Stimulated activated effector memory CD8-positive, alpha-beta T cell treated with anti-CD3 and anti-CD28 coated beads, Interleukin-12 subunit alpha, Interleukin-12 subunit beta, amount 100 ng/mL, for 72 hours (primary cell): Measurements from ENCODE around the gene C3AR1.
"Not testable (repeated sequence)": the region's sequence is repeated elsewhere in the genome, so short reads cannot be mapped to it uniquely, and the experiment has no call there.

Experiments
- ATAC-seq: fragments of 150-1000 bp; cut with Tn5 transposase; 2 replicates; pipeline ENCODE4 v1.10.0; 2021
- DNase-seq, 2 donors: peaks; one replicate each; pipeline ENCODE4 v3.0.0; 2021 to 2022; ENCODE audit warnings: low spot score in 2 of 2
- H3K27ac Mint-ChIP-seq: one replicate; pipeline ENCODE4 v1.8.0; 2022; ENCODE audit warnings: mild to moderate bottlenecking, mixed read lengths
- H3K36me3 Mint-ChIP-seq: one replicate; pipeline ENCODE4 v1.8.0; 2022; ENCODE audit warnings: mild to moderate bottlenecking, mixed read lengths
- H3K4me1 Mint-ChIP-seq: one replicate; pipeline ENCODE4 v1.8.0; 2022; ENCODE audit warnings: mixed read lengths
- H3K4me3 Mint-ChIP-seq: one replicate; pipeline ENCODE4 v1.8.0; 2022; ENCODE audit warnings: mild to moderate bottlenecking, mixed read lengths
- H3K9me3 Mint-ChIP-seq: one replicate; pipeline ENCODE4 v1.8.0; 2022; ENCODE audit warnings: mixed read lengths

The C3AR1 gene

DNA sequence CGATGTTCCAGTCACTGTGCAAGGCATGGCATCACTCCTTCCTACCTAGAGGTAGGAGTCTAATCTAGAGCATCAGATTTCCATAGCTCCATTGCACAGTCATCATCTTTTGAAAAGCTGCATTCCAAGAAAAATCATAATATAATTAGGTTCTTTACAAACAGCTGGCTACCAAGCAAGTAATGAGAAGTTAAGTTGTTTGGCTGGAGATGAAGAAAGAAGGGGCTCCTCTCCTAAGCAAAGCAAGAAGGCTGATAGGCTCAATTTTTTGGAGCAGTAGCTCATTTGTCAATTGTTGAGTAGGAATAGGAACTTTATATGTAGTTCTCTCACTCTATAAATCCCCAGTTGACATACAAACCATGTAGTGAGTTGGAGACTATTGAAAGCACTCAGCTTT is 25.4 kb downstream of the C3AR1 start:
- H3K4me1 Mint-ChIP-seq = peaks cover 36% of the 10 kb centered on the region

DNA sequence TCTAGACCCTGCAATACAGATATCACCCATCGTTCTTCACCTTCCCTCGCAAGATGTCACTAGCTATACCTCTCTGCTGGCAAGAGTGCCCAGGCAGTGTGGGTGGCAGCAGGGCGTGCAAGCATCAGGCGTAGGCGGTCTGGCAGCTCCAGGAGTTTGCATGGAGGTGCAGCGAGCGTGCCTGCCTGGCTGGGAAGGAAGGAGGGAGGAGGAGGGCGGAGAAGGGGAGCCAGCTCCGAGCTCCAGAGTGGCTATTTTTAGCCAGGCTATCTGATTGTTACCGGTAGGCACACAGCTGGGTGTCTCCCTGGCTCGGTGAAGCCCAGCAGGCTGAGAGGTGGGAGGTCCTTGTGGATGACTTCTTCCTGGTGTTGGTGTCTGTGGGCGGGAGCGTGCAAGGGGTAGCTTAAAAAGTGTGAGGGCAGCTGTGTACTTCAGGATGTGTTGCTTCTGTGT is 27.5 kb downstream of the C3AR1 start:
- H3K4me1 Mint-ChIP-seq = peaks cover 56% of the 10 kb centered on the region
- peak overlapping the region; percentile 82 for H3K27ac Mint-ChIP-seq
- peak overlapping the region; percentile 48 for H3K4me3 Mint-ChIP-seq
- H3K36me3 Mint-ChIP-seq = peaks cover 49% of the 10 kb centered on the region
- no peaks in the 10 kb centered on the region for H3K9me3 Mint-ChIP-seq
- DNase-seq (no peak), ATAC-seq (peak; percentile 78)

More for the DNA sequence above, 25.4 kb downstream of the C3AR1 start:
- Mint-ChIP-seq H3K9me3 (no peaks in the 10 kb centered on the region), H3K27ac (no peak overlapping the region), H3K4me3 (no peak overlapping the region), H3K36me3 (peaks cover 68% of the 10 kb centered on the region)
- DNase-seq (no peak), ATAC-seq (no peak)

DNA sequence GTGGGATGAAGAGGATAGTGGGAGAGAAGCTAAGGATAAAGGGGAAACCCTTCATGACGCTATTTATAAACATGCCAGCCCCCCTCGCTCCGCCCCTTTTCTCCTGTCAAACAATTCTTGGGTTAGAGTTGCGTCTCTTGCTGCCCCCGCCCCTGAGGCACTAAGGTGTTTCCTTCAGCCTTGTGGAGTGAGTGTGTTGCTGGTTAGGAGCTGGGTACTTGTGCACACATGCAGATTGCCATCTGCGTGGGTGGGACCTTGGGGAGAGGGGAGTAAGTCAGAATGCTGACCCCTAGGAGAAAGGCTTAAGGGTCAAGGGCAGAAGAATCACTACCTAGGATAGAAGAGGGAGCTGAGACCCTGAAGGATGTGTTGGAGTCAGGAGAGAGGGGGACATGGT is 28.2 kb downstream of the C3AR1 start:
- peak overlapping the region; percentile 82 for H3K27ac Mint-ChIP-seq
- no peak for ATAC-seq
- H3K4me3 Mint-ChIP-seq = peak overlapping the region; percentile 48
- no peaks in the 10 kb centered on the region for H3K9me3 Mint-ChIP-seq
- peaks cover 45% of the 10 kb centered on the region for H3K36me3 Mint-ChIP-seq
- no peak for DNase-seq
- H3K4me1 Mint-ChIP-seq = peaks cover 61% of the 10 kb centered on the region

DNA sequence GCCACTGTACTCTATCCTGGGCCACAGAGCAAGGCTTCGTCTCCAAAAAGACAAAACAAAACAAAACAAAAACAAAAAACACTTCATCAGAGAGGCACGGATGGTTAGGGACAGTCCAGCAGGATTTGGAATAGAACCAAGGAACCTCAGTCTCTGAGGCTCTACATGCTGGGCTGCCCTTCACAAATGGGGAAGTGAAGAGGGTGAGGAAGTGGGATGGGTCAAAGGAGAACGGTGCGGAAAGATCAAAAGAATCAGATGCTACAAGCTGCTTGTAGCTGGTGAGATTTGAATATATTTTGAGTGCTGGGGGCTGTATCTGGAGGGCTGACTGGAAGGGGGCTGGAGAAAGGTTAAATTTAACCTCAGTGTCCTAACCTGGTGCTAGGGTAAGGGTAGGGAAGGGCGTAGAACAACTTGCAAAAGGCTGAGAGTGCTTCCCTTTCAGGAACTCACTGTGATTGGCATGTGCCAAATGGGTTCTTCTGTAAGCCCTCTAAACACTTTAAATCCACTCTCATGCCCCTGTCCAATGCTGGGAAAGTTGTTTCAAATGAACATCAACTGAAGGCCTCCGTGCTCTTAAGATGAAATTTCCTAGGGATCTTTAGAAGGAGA is 29.0 kb downstream of the C3AR1 start:
- ATAC-seq (no peak), DNase-seq (no peak)
- Mint-ChIP-seq H3K9me3 (no peaks in the 10 kb centered on the region), H3K36me3 (peaks cover 37% of the 10 kb centered on the region), H3K4me3 (peak overlapping the region; percentile 48), H3K4me1 (peaks cover 62% of the 10 kb centered on the region), H3K27ac (peak overlapping the region; percentile 74)

DNA sequence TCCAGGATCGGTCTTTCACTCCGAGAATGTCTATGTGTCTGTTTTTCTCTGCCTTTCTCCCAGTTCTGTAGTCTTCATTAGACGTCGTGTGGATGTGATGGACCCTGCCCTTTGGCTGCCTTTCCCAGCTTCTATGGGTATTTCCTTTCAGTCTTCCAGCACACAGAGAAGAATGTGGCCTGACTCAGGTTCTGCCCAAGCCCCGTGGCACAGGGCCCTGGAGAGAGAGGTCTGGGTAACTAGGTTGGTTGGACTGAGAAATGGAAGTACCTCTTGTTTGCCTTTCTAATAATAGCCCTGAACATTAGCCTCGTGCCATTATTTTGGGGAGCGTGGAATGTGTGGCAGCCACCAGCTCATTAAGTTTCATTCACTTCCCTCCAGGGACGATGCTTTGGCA is 29.8 kb downstream of the C3AR1 start:
- Mint-ChIP-seq H3K4me3 (peak overlapping the region; percentile 48), H3K27ac (peak overlapping the region; percentile 74), H3K9me3 (no peaks in the 10 kb centered on the region), H3K4me1 (peaks cover 66% of the 10 kb centered on the region), H3K36me3 (peaks cover 29% of the 10 kb centered on the region)
- DNase-seq = no peak
- ATAC-seq = no peak

DNA sequence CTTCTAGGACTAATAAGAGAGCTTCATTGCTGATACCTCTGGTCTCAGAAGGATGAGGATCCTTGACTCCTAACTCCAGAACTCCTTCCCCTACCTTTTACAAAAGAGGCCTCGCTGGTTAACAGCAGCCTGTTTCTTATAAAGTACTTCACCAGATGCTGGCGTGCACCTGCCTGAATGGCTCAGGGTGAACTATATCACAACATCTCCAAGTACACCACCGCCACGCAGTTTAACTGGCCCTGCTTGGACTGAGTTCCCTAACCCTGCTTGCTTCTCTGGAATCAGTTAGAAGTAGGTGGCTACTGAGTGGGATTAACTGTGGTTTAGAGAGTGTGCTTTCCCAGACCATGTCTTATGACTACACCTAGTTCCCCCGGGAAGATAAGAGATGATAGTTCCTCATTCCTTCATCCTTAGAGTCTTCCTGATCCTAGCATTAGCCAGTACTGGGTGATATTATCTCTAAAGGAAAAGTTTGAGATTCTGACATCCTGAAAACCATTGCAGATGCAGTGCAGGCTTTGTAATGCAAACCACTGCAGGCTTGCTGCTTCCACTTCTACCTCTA is 30.6 kb downstream of the C3AR1 start:
- H3K4me1 Mint-ChIP-seq = peaks cover 66% of the 10 kb centered on the region
- H3K27ac Mint-ChIP-seq = peak overlapping the region; percentile 74
- peak overlapping the region; percentile 86 for H3K4me3 Mint-ChIP-seq
- DNase-seq (no peak), ATAC-seq (no peak)
- H3K9me3 Mint-ChIP-seq = no peaks in the 10 kb centered on the region
- H3K36me3 Mint-ChIP-seq = peaks cover 21% of the 10 kb centered on the region

DNA sequence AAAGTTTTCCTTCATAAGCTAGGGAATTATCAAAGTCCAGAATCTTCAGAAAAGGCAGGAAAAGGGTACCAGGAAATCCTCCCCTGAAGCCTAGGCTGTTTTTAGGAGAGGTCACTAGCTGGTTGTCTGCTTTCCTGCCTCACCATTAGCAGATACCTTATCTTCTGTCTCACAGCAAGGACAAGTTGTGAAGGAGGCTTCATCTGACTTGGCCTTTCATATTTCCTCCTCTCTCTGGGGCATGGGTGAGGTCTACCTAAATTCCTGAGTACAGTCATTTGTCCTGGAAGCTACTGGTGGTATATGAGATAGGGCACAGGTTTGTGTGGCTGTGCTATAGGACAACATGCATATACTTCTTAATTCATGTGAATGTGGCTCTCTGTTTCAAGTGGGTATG is 31.4 kb downstream of the C3AR1 start:
- no peak for ATAC-seq
- Mint-ChIP-seq H3K4me3 (peak overlapping the region; percentile 86), H3K9me3 (no peaks in the 10 kb centered on the region), H3K4me1 (peaks cover 66% of the 10 kb centered on the region), H3K36me3 (peaks cover 13% of the 10 kb centered on the region), H3K27ac (peak overlapping the region; percentile 74)
- DNase-seq = no peak

DNA sequence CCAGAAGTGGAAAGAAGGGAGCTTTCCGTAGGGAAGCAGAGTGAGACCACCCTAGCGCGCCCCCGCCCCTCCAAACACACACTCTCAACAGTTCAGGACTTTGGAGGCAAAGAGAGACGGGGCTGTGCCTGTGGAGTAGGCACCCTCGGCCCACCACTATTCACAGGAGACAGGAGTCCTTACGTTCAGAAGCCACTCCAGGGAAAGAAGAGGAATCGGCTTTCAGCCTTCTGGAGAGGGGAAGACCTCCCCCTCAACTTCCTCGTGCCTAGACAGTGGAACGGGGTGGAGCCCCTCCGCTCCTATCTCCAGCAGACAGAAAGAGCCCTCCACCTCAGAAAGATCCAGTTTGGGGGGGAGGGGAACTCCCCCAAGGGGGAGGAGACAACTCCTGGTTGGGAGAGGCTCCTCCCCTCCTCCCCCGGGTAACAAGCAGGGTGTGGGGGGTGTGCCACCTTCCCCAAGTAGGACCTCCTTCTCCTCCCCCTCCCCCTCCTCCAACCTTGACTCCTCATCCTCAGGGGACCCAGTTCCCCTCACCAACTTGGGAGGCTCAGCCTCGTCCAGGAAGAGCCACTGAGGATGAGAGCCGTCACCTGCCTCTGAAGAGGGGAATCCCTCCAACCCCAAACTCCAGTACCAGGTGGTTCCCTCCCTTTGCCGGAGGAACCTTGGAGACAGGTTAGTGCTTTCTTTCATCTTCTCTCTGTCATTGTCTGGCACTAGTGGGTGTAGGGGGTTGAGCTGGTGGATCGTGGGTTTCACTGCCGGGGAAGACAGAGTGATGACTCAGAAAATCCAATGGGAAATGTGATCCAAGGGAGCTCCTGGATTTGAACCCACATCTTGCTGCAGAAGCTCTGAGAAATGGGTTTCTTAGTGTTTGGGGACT is 32.8 kb downstream of the C3AR1 start:
- Mint-ChIP-seq H3K27ac (peak overlapping the region; percentile 74), H3K9me3 (no peaks in the 10 kb centered on the region), H3K4me1 (peaks cover 57% of the 10 kb centered on the region), H3K4me3 (peak overlapping the region; percentile 86), H3K36me3 (peaks cover 12% of the 10 kb centered on the region)
- peak; percentile 50 for ATAC-seq
- DNase-seq = peak; percentile 19 to 72

DNA sequence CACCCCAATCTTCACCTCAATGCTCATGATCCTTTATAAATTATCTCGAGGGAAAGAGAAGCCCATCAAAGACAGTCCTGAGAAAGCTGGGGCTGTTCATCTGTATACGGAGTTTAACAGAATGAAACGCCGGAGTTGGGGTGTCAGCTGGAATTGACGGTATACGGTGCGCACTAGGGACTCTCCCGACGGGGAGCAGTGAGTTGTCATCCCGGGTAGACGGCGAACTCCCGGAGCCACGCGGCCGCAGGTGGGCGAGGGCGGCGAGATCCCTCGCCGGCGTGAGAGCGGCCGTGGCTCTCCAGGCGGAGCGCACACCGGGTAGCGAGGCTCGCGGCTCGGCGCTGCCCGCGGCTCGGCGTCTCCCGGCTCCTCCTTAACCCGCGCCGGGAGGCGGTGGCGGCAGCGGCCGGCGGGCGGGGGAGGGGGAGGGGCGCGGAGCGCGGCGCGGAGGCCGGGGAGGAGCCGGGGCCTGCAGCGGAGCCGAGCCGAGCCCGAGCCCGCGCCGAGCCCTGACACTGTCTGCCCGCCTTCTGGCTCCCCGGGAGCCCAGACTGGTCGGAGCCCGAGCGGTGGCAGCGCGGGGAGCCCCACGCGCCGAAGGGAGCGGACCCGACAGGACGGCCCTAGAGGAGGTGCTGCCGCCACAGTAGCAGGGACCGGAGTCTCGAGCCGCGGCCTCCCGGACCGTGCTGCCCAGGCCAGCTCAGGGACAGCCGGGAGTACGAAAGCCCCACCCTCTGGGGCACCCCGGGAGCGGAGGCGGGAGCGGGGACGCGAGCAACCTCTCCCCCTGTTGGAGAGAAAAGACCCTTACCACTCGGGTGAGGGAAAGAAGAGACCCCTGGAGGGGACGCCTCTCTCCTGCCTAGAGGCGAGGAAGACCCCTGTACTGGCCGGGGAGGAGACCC is 33.7 kb downstream of the C3AR1 start, which contains the start of gene FOXJ2:
Gene FOXJ2, plus strand, starts transcription at position 475 of the 911 bp plus-strand sequence. CDS start 7,117 bp downstream, outside the sequence.
- DNase-seq = peak; percentile 60 to 83
- Mint-ChIP-seq H3K4me1 (peaks cover 48% of the 10 kb centered on the region), H3K4me3 (peak within 1 kb of the TSS; percentile 86), H3K36me3 (peaks cover 12% of the 10 kb centered on the region), H3K9me3 (no peaks in the 10 kb centered on the region), H3K27ac (peak within 1 kb of the TSS; percentile 74)
- ATAC-seq = peak; percentile 93

DNA sequence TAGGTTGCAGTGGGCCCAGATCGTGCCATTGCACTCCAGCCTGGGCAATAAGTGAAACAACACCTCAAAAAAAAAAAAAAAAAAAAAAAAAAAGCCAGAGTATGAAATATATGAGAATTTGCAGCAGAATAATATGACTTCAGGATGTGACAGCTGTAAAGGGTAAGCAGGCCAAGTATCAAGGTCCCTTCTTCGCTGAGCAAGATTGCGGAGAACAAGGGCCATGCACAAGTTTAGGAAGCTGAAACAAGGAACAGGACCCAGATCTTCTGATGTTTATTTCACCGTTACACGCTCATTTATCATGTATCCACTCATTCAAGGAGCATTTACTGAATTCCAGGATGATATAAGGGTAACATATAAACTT is 34.3 kb downstream of the C3AR1 start:
- Mint-ChIP-seq H3K27ac (peak overlapping the region; percentile 74), H3K4me1 (peaks cover 46% of the 10 kb centered on the region), H3K9me3 (no peaks in the 10 kb centered on the region), H3K4me3 (peak overlapping the region; percentile 86), H3K36me3 (peaks cover 17% of the 10 kb centered on the region)
- ATAC-seq = no peak
- DNase-seq = no peak

DNA sequence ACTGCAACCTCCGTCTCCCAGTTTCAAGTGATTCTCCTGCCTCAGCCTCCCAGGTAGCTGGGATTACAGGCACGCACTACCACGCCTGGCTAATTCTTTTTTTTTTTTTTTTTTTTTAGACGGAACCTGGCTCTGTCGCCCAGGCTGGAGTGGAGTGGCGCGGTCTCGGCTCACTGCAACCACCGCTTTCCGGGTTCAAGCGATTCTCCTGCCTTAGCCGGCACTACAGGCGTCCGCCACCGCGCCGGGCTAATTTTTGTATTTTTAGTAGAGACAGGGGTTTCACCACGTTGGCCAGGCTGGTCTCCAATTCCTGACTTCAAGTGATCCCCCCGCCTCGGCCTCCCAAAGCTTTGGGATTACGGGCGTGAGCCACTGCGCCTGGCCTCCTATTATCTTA is 35.1 kb downstream of the C3AR1 start:
- ATAC-seq, DNase-seq, H3K27ac Mint-ChIP-seq, H3K9me3 Mint-ChIP-seq: not testable (repeated sequence)
- H3K4me1 Mint-ChIP-seq = peaks cover 39% of the 10 kb centered on the region
- peaks cover 19% of the 10 kb centered on the region for H3K36me3 Mint-ChIP-seq
- peak overlapping the region; percentile 86 for H3K4me3 Mint-ChIP-seq

DNA sequence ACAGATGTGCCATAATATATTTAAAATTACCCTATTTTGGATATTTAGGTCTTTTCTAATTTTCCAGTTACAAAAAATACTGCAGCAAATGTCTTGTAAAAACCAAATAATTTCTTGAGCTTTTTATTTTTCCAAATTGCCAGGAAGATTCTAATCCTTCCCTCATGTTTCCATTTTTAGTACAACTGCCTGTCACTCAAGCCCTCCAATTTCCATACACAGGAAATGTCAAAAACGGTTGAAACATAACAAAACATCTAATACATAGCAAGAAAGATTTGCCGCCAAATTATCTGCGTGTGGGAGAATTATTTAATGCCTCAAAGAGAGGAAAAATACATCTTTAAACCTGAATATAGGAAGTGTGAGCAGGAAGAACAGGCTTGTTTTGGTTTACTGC is 36.0 kb downstream of the C3AR1 start:
- Mint-ChIP-seq H3K36me3 (peaks cover 21% of the 10 kb centered on the region), H3K27ac (no peak overlapping the region), H3K9me3 (no peaks in the 10 kb centered on the region), H3K4me3 (no peak overlapping the region), H3K4me1 (peaks cover 31% of the 10 kb centered on the region)
- no peak for DNase-seq
- no peak for ATAC-seq

DNA sequence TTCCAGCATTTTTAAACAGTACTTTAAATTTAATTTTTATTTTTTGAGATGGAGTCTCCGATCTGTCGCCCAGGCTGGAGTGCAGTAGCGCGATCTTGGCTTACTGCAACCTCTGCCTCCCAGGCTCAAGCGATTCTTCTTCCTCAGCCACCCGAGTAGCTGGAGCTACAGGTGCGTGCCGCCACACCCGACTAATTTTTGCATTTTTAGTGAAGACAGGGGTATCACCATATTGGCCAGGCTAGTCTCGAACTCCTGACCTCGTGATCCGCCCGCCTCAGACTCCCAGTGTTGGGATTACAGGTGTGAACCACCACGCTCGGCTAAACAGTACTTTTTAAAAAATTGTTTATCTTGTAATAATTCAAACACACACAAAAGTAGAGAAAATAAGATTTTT is 37.9 kb downstream of the C3AR1 start:
- H3K4me3 Mint-ChIP-seq = peak overlapping the region; percentile 96
- ATAC-seq = no peak
- H3K27ac Mint-ChIP-seq = no peak overlapping the region
- peaks cover 12% of the 10 kb centered on the region for H3K4me1 Mint-ChIP-seq
- no peaks in the 10 kb centered on the region for H3K9me3 Mint-ChIP-seq
- peaks cover 19% of the 10 kb centered on the region for H3K36me3 Mint-ChIP-seq
- DNase-seq = no peak

DNA sequence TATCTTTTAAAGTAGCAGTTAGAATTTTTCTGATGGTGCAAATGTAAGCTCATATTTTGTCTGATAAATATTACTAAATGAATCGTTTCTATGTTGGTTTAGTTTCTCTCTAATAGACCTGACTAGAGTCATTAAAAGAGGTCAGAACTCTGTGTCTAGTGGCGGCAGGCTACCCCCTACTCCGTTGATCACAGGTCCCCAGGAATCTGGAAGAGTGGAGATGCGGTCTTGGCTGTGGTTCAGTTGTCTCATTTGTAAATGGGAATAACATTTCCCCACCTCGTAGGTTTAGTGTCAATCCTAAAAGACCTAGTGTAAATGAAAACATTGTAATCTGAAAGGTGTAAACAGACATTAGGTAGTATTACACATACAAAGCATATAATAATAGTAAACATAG is 38.3 kb downstream of the C3AR1 start:
- no peak for ATAC-seq
- DNase-seq = no peak
- peaks cover 19% of the 10 kb centered on the region for H3K36me3 Mint-ChIP-seq

More for the DNA sequence above, 38.3 kb downstream of the C3AR1 start:
- Mint-ChIP-seq H3K4me3 (peak overlapping the region; percentile 96), H3K4me1 (peaks cover 11% of the 10 kb centered on the region), H3K27ac (peak overlapping the region; percentile 99), H3K9me3 (no peaks in the 10 kb centered on the region)
